Activated CD8-positive, alpha-beta memory T cell treated with anti-CD3 and anti-CD28 coated beads, Interleukin-2, amount 50 U/mL, for 1 hour (primary cell): ENCODE data around the gene TMIGD2.

Experiments used
- DNase-seq: peaks from one replicate; pipeline ENCODE4 v3.0.0-alpha.2; 2020; ENCODE audit errors: extremely low read depth

The TMIGD2 gene

GRCh38 chr19:4326837-4327251 is 24.7 kb upstream of the TMIGD2 start:
- DNase-seq: no peak

GRCh38 chr19:4326215-4326836 is 24.1 kb upstream of the TMIGD2 start:
- DNase-seq: no peak

GRCh38 chr19:4324228-4324627 is 22.0 kb upstream of the TMIGD2 start:
- no peak for DNase-seq

- DNase-seq: no peak
Measured at GRCh38 chr19:4323692-4324091, 21.5 kb upstream of the TMIGD2 start.

- DNase-seq: no peak
Measured at GRCh38 chr19:4322942-4323665, 20.9 kb upstream of the TMIGD2 start.

GRCh38 chr19:4320419-4320818 is 18.2 kb upstream of the TMIGD2 start:
- no peak for DNase-seq

GRCh38 chr19:4319067-4319718 is 17.0 kb upstream of the TMIGD2 start:
- no peak for DNase-seq

GRCh38 chr19:4318460-4318859 is 16.3 kb upstream of the TMIGD2 start:
- no peak for DNase-seq

- no peak for DNase-seq
Measured at GRCh38 chr19:4316956-4317355, 14.8 kb upstream of the TMIGD2 start.

GRCh38 chr19:4313847-4314490 is 11.8 kb upstream of the TMIGD2 start:
- no peak for DNase-seq

GRCh38 chr19:4310247-4311121 is 8.3 kb upstream of the TMIGD2 start:
- no peak for DNase-seq

GRCh38 chr19:4305659-4306058 is 3.5 kb upstream of the TMIGD2 start:
- no peak for DNase-seq

GRCh38 chr19:4305257-4305612 is 3.0 kb upstream of the TMIGD2 start:
- DNase-seq: no peak

- DNase-seq: no peak
Measured at GRCh38 chr19:4304538-4305256, 2.5 kb upstream of the TMIGD2 start, which contains the start of gene FSD1. TSS of gene FSD1 (plus strand) at chr19:4304598. CDS start at chr19:4304747, 149 bp downstream.

- no peak for DNase-seq
Measured at GRCh38 chr19:4303819-4304537, 1.8 kb upstream of the TMIGD2 start.

- no peak for DNase-seq
Measured at GRCh38 chr19:4301590-4302242, 473 bp downstream of the TMIGD2 start.

GRCh38 chr19:4300589-4300988 is 1.6 kb downstream of the TMIGD2 start:
- DNase-seq: no peak

GRCh38 chr19:4298810-4299550 is 3.2 kb downstream of the TMIGD2 start:
- no peak for DNase-seq
